Fibroblast of skin of back (primary cell): ENCODE results near the gene IRF1.
"Not testable (repeated sequence)": the region's sequence is repeated elsewhere in the genome, so short reads cannot be mapped to it uniquely, and the experiment has no call there.

Source experiments
- DNase-seq: peaks from one replicate; pipeline ENCODE4 v3.0.0-alpha.2; 2013

Gene IRF1

DNA sequence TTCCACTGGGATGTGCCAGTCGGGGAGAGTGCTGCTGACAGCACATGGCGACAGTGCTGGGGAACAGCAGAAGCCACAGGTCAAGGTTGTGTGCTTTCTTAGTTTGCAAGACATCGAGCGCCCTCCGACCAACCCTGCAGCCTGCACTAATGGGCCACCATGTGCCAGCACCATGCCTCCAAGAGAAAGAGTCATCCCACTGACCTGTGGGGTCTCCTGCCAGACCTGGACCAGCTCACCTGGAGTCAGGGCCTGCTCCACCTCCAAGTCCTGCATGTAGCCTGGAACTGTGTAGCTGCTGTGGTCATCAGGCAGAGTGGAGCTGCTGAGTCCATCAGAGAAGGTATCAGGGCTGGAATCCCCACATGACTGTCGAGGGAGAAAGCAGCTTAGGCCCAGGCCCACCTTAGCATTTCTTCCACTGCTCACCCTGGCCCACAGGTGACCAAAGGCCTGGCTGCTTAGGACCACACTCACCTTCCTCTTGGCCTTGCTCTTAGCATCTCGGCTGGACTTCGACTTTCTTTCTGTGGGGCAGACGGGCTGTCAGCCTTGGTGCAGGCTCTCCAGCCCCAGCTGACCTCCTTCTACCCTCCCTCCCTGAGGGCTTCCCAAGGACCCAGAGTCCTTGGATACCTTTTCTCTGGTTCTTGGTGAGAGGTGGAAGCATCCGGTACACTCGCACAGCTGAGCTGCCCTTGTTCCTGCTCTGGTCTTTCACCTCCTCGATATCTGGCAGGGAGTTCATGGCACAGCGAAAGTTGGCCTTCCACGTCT is 4.1 kb downstream of the IRF1 start:
- no peak for DNase-seq

DNA sequence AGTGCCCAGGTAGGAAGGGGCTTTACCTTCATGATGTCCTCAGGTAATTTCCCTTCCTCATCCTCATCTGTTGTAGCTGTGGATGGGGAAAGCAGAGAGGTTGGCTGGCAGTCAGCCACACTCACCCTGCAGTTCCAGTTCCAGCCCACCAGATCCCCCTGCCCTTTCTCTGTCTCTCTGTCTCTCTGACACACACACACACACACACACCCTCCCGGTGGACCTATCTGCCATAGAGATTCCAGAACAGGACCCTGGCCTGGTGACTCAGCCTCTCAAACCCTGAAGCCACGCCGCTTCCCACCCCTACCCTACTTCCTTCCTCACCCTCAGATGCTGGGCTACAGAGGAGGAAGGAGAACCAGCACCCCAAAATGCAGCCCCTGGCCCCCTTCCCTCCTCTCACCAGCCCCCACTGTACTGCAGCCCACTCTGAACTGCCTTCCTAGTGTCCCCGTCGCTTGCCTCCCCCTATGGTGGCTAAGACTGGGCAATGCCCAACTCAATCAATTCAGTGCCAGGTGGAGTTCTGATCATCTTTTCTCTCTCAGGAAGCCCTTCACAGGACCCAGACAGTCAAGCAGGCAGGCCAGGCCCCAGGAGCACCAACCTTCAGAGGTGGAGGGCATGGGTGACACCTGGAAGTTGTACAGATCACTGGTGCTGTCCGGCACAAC is 4.8 kb downstream of the IRF1 start:
- DNase-seq, result no peak

DNA sequence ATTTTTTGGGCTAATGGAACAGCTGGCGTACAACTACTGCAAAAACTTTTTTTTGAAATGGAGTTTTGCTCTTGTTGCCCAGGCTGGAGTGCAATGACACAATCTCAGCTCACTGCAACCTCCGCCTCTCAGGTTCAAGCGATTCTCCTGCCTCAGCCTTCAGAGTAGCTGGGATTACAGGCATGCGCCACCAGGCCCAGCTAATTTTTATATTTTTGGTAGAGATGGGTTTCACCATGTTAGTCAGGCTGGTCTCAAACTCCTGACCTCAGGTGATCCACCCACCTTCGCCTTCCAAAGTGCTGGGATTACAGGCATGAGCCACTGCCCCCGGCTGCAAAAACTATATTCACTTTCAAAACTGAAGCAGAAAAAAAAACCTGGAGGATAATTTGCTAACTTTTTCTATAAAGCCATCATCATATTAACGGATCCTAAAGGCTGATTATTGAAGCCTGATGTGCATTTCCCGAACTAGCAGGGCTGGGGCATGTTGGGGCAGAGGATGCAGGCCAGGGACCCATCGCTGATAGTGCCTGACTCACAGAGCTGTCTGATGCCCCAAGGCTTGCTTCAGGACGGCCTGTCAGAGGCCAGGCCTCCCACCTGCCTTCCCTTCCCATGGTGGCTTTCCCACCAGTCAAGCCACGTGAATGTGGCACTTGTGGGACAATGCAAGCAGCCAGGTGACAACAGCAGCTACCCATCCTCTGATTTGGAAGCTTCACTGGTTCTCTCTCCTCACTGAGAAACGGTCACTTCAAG is 5.5 kb downstream of the IRF1 start:
- DNase-seq, result not testable (repeated sequence)

- DNase-seq, result no peak
Measured at GRCh38 chr5:132484391-132484725, 6.2 kb downstream of the IRF1 start.

DNA sequence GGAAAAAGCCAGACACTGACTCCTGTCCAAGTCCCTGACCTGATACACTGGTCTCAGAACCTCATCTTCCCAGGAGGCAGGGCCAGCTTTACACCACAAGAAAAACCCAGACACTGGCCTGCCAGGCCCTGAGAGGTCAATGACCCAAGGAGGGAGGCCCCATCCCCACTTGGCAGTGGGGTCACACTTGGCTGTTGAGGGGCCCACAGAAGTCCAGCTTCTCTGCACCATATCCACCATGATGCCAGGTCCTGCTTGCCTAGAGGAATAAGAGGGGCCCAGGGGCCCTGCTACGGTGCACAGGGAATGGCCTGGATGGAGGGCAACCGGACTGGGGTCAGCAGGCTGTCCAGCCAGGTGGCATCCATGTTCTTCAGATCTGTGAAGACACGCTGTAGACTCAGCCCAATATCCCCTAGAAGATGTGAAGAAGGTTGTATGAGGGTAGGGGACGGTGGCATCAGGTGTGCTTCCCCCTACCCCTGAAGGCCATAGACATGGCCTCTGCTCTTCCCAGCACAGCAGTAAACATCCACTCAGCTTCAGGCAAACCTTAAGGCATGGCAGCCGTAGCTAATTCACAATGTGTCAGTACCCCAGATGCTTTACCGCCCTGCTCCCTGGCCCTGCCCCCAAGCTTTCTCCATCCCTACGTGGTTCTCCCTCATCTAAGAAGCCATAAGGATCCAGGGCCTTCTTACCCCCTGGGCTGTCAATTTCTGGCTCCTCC is 6.7 kb downstream of the IRF1 start:
- DNase-seq, result no peak

DNA sequence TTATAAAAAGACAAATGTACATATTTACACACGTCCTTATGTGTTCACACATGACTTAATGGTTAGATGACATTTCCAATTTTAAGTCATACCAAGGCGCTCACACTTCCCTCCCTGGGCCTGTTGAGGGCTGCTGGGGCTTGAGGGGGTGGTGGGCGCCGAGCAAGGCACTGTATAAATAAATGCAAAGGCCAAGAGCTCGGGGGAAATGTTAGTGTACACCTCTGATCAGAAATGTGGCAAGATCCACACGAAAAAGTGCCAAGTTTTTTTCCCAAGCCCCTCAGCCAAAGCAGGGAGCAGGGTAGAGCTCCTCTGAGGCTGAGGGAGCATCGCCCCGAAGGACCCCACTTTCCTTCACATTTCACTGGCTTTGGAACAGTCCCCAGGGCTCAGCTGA is 7.5 kb downstream of the IRF1 start:
- DNase-seq, result no peak

DNA sequence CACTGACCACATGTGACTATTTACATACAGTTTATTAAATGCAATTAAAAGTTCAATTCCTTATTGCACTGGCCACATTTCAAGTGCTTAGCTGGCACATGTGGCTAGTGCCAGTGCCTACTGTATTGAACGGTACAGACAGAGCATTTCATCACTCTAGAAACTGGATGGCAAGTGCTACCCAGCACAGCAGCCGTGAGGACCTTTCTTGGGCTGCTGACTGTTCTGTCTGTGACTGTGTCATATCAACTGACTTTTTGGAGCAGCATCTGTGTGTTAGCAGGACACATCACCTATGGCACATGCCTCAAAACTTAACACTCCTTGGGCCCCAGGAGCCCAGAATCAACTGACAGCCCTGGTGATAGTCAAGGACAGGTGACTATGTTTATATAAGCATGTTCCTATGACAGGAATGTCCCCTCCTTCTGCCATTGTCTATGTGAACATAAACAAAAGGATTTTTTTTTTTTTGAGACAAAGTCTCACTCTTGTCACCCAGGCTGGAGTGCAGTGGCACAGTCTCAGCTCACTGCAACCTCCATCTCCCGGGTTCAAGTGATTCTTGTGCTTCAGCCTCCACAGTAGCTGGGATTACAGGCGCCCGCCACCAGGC is 8.9 kb downstream of the IRF1 start:
- DNase-seq, result no peak

DNA sequence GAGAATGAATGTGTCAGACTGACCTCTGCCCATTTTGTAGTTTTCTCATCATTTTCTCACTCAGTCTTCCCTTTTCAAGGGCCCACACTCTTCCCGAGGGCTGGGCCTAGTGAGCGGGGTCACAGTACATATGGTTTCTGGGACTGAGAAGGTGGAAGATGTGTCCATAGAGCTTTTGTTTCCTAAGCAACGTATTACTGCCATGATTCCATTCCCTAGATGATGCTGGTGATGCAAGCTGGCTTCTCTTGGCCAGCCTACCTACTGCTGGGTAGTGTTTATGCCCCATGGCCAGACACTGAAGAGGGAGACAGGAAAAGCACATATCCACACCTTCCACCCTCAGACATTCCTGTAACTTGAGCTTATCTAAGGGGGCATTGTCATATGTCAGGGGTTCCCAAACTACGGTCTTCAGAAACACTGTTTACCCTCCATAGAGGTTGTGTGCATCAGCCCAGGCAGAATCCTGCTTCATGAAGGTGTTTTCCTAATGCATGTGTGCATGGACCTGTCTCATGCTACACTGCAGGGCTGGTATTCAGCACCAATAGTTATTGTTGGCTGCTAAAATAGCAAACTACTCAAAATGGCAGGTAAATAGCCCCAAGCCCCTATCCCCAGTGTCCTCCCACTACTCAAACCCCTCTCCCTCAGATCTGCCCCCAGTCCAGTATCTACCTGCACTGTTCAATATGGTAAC is 9.5 kb downstream of the IRF1 start:
- no peak for DNase-seq

DNA sequence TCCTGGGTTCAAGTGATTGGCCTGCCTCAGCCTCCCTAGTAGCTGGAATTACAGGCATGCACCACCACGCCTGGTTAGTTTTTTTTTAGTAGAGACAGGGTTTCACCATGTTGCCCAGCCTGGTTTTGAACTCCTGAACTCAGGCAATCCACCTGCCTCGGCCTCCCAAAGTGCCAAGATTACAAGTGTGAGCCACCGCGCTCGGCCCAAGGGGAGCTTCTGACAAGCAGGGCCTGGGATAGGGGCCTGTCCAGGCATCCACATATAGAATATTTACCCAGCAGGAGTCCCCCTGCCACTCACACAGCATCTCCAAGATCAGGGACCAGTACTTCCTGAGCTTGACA is 10.1 kb downstream of the IRF1 start:
- no peak for DNase-seq

DNA sequence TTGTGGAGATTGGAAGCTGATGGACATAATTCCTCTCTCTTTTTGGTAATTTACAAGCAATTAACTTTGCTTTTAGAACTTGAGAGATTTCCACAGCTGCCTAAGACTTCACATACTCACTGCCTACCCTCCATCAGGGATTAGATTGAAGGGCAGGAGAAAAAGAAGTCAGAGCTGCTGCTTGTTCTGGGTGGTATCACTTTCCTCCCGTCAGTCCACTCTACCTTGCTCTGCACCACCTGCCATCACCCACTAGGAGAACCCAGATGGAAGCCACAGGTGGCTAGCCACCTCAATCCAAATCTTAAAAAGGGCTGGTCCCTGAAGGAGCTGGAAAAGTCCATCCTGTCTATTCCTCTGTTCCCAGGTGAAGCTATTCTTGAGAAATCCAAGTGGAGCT is 10.5 kb downstream of the IRF1 start:
- no peak for DNase-seq

GRCh38 chr5:132479111-132479951 is 11.2 kb downstream of the IRF1 start:
- no peak for DNase-seq

- no peak for DNase-seq
Measured at GRCh38 chr5:132478366-132478871, 12.2 kb downstream of the IRF1 start.

DNA sequence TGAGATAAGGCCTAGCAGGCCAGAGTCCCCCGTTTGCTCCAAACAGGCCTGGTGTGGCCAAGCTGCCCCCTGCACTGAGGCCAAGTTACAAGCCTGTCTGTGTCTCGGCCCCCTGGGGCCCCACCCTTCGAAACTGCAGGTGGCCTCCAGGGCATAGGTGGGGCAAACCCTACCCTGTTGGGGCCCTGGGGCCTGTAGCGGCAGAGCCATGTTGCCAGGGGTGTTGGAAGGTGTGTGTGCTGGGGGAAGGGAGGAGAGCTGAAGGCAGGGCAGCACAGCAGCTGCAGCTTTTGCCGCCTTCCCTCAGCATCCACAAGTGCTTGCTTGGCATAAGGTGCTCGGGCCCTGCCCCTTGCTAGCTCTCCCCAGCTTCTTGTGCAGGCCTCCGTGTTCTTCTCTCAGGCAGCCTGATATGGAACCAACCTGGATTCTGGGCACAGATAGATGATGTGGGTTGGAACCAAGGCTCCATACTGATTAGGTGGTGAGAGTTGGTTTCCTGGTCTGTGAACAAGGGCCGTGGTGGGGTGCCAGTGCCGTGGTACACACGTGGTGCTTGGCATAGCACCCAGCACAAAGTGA is 12.7 kb downstream of the IRF1 start:
- DNase-seq, result no peak

GRCh38 chr5:132476876-132477781 is 13.4 kb downstream of the IRF1 start:
- no peak for DNase-seq

- no peak for DNase-seq
Measured at GRCh38 chr5:132475987-132476875, 14.3 kb downstream of the IRF1 start.

GRCh38 chr5:132475497-132475882 is 15.1 kb downstream of the IRF1 start:
- DNase-seq, result no peak

GRCh38 chr5:132474881-132475496 is 15.6 kb downstream of the IRF1 start:
- DNase-seq, result no peak
